ENCODE measurements around the gene PCDH15.

DNA sequence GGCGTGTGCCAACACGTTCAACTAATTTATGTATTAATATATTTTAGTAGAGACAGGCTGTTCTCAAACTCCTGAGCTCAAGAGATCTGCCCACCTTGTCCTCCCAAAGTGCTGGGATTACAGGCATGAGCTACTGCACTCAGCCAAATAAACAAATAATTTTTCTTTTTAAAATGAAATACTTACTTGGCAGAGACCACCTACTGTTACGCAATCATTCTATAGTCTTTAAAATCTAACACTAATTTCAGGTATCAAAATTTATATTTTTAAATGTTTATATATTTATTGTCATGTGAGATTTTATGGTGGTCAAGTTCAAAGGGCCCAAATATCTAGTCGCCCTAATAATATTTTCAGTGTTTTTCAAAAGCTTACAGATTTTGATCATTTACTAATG lies 323.3 kb downstream of the PCDH15 start:
- TF ChIP-seq CTCF (IDR thresholded peaks at IDR 0.05) (no peak), POLR2A (IDR thresholded peaks at IDR 0.05) (no peak)
